IMR-90 (cell line): Measurements from ENCODE around the gene CCNQ. TPM values are rescaled to one million over a fixed set of nuclear protein-coding genes. Genes with fewer than 3 reads are reported as not detected.

ENCODE experiments used
- ATAC-seq: fragments of 200-7000 bp; cut with Tn5 transposase; 2 replicates; pipeline ENCODE4 v1.9.1; 2020; ENCODE audit warnings: low read depth, mild to moderate bottlenecking, moderate library complexity
- BruUV-seq: library from RNA; stranded (reverse); fragments of 400-500 nt; replicated peaks from 2 replicates; lab custom pipeline; 2021; lab: Mats Ljungman, UMichigan
- CTCF ChIA-PET: fragments of 300-600 bp; formaldehyde crosslinking; extraction: SDS; loops from one replicate; lab custom pipeline; 2021; ENCODE audit warnings: antibody characterized with exemption; lab: Yijun Ruan, JAX
- POLR2A ChIA-PET: fragments of 300-600 bp; sonication (Branson Sonifier 250); formaldehyde crosslinking; loops from one replicate; lab custom pipeline; 2022; ENCODE audit warnings: antibody characterized with exemption; ENCODE audit not compliant: unreplicated experiment; lab: Charles Lee
- DNase-seq: peaks from one replicate; pipeline ENCODE4 v3.0.0; 2013
- H2AFZ ChIP-seq: replicated peaks from 2 replicates; pipeline ENCODE3; 2013; ENCODE audit warnings: low read length, mild to moderate bottlenecking; ENCODE audit not compliant: poor library complexity
- H2AK5ac ChIP-seq: 2 replicates; pipeline ENCODE4 v1.6.1; 2013; ENCODE audit warnings: low read depth, low read length, inconsistent platforms
- H2AK9ac ChIP-seq: replicated peaks from 2 replicates; pipeline ENCODE3; 2013; ENCODE audit warnings: mild to moderate bottlenecking, low read depth, low read length, moderate library complexity; ENCODE audit not compliant: poor library complexity
- H2BK120ac ChIP-seq: 2 replicates; pipeline ENCODE4 v1.6.1; 2013; ENCODE audit warnings: low read depth, low read length, inconsistent platforms
- H2BK15ac ChIP-seq: 3 replicates; pipeline ENCODE4 v1.6.1; 2013; ENCODE audit warnings: low read depth, low read length, inconsistent platforms
- H2BK20ac ChIP-seq: 2 replicates; pipeline ENCODE4 v1.6.1; 2013; ENCODE audit warnings: low read depth, mild to moderate bottlenecking, inconsistent platforms, low read length, moderate library complexity
- H2BK5ac ChIP-seq: 2 replicates; pipeline ENCODE4 v1.6.1; 2013; ENCODE audit warnings: mild to moderate bottlenecking, low read depth, low read length, inconsistent platforms; ENCODE audit not compliant: poor library complexity, severe bottlenecking
- H3K14ac ChIP-seq: replicated peaks from 2 replicates; pipeline ENCODE4 v1.6.1; 2013; ENCODE audit warnings: low read depth, low read length, inconsistent platforms
- H3K18ac ChIP-seq: 2 replicates; pipeline ENCODE4 v1.6.1; 2013; ENCODE audit warnings: low read depth, low read length, control low read depth
- H3K23ac ChIP-seq: 2 replicates; pipeline ENCODE4 v1.6.1; 2013; ENCODE audit warnings: low read depth, low read length, inconsistent platforms
- H3K27ac ChIP-seq: 2 replicates; pipeline ENCODE4 v1.5.1; 2013; ENCODE audit warnings: mild to moderate bottlenecking, control low read depth, low read length; ENCODE audit not compliant: insufficient read depth
- H3K27me3 ChIP-seq: 2 replicates; pipeline ENCODE4 v1.6.1; 2013; ENCODE audit warnings: low read length; ENCODE audit not compliant: control insufficient read depth, insufficient read depth
- H3K36me3 ChIP-seq: 2 replicates; pipeline ENCODE4 v1.6.1; 2013; ENCODE audit warnings: low read length, mixed read lengths; ENCODE audit not compliant: control insufficient read depth, insufficient read depth
- H3K4ac ChIP-seq: 2 replicates; pipeline ENCODE4 v1.6.1; 2013; ENCODE audit warnings: low read depth, low read length, inconsistent platforms
- H3K4me1 ChIP-seq: 2 replicates; pipeline ENCODE4 v1.6.1; 2013; ENCODE audit warnings: low read length, mixed read lengths; ENCODE audit not compliant: control insufficient read depth, insufficient read depth
- H3K4me2 ChIP-seq: 2 replicates; pipeline ENCODE4 v1.6.1; 2013; ENCODE audit warnings: low read depth, mild to moderate bottlenecking, control low read depth, low read length, moderate library complexity
- H3K4me3 ChIP-seq: 2 replicates; pipeline ENCODE4 v1.5.1; 2013; ENCODE audit warnings: low read depth, mild to moderate bottlenecking, control low read depth, low read length, moderate library complexity; ENCODE audit not compliant: insufficient read depth
- H3K56ac ChIP-seq: 2 replicates; pipeline ENCODE4 v1.6.1; 2013; ENCODE audit warnings: low read length, inconsistent platforms; ENCODE audit not compliant: insufficient read depth; ENCODE audit errors: extremely low read depth
- H3K79me1 ChIP-seq, 2 experiments: 2 replicates each; pipeline ENCODE4 v1.6.1; 2013; ENCODE audit warnings: low read length in 2 of 2, inconsistent platforms in 1 of 2, low read depth in 1 of 2
- H3K9ac ChIP-seq: 2 replicates; pipeline ENCODE4 v1.6.1; 2013; ENCODE audit warnings: low read depth, low read length, control low read depth
- H3K9me1 ChIP-seq: 2 replicates; pipeline ENCODE4 v1.6.1; 2013; ENCODE audit warnings: low read length, inconsistent platforms; ENCODE audit not compliant: insufficient read depth
- H3K9me3 ChIP-seq: 2 replicates; pipeline ENCODE4 v1.6.1; 2013; ENCODE audit warnings: low read length; ENCODE audit not compliant: control insufficient read depth, insufficient read depth
- H4K20me1 ChIP-seq: 2 replicates; pipeline ENCODE4 v1.6.1; 2013; ENCODE audit warnings: low read length, inconsistent platforms; ENCODE audit not compliant: insufficient read depth
- H4K5ac ChIP-seq: 2 replicates; pipeline ENCODE4 v1.6.1; 2013; ENCODE audit warnings: mild to moderate bottlenecking, low read depth, low read length, control low read depth
- H4K8ac ChIP-seq, 2 experiments: 2 replicates each; pipeline ENCODE4 v1.6.1; 2013; ENCODE audit warnings: low read depth in 2 of 2, low read length in 2 of 2, control low read depth in 1 of 2, inconsistent platforms in 1 of 2
- H4K91ac ChIP-seq: 2 replicates; pipeline ENCODE4 v1.6.1; 2013; ENCODE audit warnings: low read depth, low read length, inconsistent platforms; ENCODE audit not compliant: insufficient read depth
- BHLHE40 ChIP-seq: fragments of 150-350 bp; IDR thresholded peaks from 2 replicates; pipeline ENCODE4 v1.6.1; 2016; ENCODE audit warnings: mild to moderate bottlenecking, low read depth, low read length
- CEBPB ChIP-seq: IDR thresholded peaks from 2 replicates; pipeline ENCODE4 v1.6.1; 2012; ENCODE audit warnings: low read depth, low read length, improper control_type of control experiment
- CHD1 ChIP-seq: IDR thresholded peaks from 2 replicates; pipeline ENCODE4 v1.6.1; 2012; ENCODE audit warnings: low read depth, low read length, improper control_type of control experiment
- ELK1 ChIP-seq: fragments of 150-350 bp; IDR thresholded peaks from 2 replicates; pipeline ENCODE4 v1.6.1; 2016; ENCODE audit warnings: low read depth, mild to moderate bottlenecking, low read length, moderate library complexity, borderline replicate concordance
- FOS ChIP-seq: fragments of 150-350 bp; IDR thresholded peaks from 2 replicates; pipeline ENCODE4 v1.6.1; 2016; ENCODE audit warnings: low read depth, low read length
- MAFK ChIP-seq: IDR thresholded peaks from 2 replicates; pipeline ENCODE4 v1.6.1; 2012; ENCODE audit warnings: low read depth, low read length, improper control_type of control experiment
- MAZ ChIP-seq: IDR thresholded peaks from 2 replicates; pipeline ENCODE4 v1.6.1; 2012; ENCODE audit warnings: low read depth, mild to moderate bottlenecking, low read length, improper control_type of control experiment, moderate library complexity, borderline replicate concordance
- MXI1 ChIP-seq: IDR thresholded peaks from 2 replicates; pipeline ENCODE4 v1.6.1; 2012; ENCODE audit warnings: low read depth, mild to moderate bottlenecking, low read length, moderate library complexity, borderline replicate concordance
- NFE2L2 ChIP-seq: fragments of 150-350 bp; IDR thresholded peaks from 2 replicates; pipeline ENCODE4 v1.6.1; 2016; ENCODE audit warnings: low read depth, mild to moderate bottlenecking, low read length
- POLR2A ChIP-seq: IDR thresholded peaks from 2 replicates; pipeline ENCODE4 v1.6.1; 2012; ENCODE audit warnings: mild to moderate bottlenecking, low read depth, low read length
- RAD21 ChIP-seq: IDR thresholded peaks from 2 replicates; pipeline ENCODE4 v1.6.1; 2012; ENCODE audit warnings: low read length, improper control_type of control experiment
- RCOR1 ChIP-seq: IDR thresholded peaks from 2 replicates; pipeline ENCODE4 v1.6.1; 2012; ENCODE audit warnings: mild to moderate bottlenecking, low read length, improper control_type of control experiment; ENCODE audit not compliant: insufficient replicate concordance
- RFX5 ChIP-seq: IDR thresholded peaks from 2 replicates; pipeline ENCODE4 v1.8.0; 2012; ENCODE audit warnings: low read depth, mild to moderate bottlenecking, low read length, moderate library complexity
- SMC3 ChIP-seq: fragments of 150-350 bp; IDR thresholded peaks from 2 replicates; pipeline ENCODE4 v1.6.1; 2016; ENCODE audit warnings: low read depth, mild to moderate bottlenecking, antibody characterized with exemption, low read length, moderate library complexity
- USF2 ChIP-seq: fragments of 150-350 bp; IDR thresholded peaks from 2 replicates; pipeline ENCODE4 v1.6.1; 2017; ENCODE audit warnings: mild to moderate bottlenecking, antibody characterized with exemption, low read length, low read depth
- WGBS, 2 experiments: methylation state at CpG; one replicate each; pipeline versions ENCODE4 v1.1.5 to v1.1.7; 2013; ENCODE audit warnings: missing lambda C conversion rate in 2 of 2; ENCODE audit not compliant: insufficient read length in 1 of 2; ENCODE audit errors: extremely low coverage in 2 of 2; 5-methylcytosine and 5-hydroxymethylcytosine counted together
- dilution Hi-C: fragments of 300-500 bp; cut with HindIII; formaldehyde crosslinking; loops from one replicate; pipeline ENCODE4 v1.14.3; 2018; ENCODE audit warnings: low sequenced_read_pairs; ENCODE audit not compliant: unreplicated experiment
- in situ Hi-C: fragments of 300-500 bp; cut with MboI; formaldehyde crosslinking; loops from 3 replicates; pipeline ENCODE4 v1.14.3; 2019; ENCODE audit warnings: low sequenced_read_pairs, inconsistent platforms, mixed read lengths
- intact Hi-C: fragments of 100-400 bp; cut with micrococcal nuclease; formaldehyde crosslinking; loops from 2 replicates; pipeline ENCODE4 v1.10.0; 2022
- polyA plus RNA-seq, 3 experiments: library from polyadenylated mRNA; depleted of rRNA; stranded (reverse); fragments of >200 nt; gene quantifications; 2 replicates each; pipeline ENCODE4 v1.2.3, GENCODE V29; 2012; ENCODE audit warnings: low replicate concordance in 1 of 3
- total RNA-seq: library from RNA; depleted of rRNA; stranded (reverse); fragments of >200 nt; gene quantifications from 2 replicates; pipeline ENCODE4 v1.2.3, GENCODE V29; 2012
- TF ChIP-seq, protein P1 (sequence below): conservative IDR thresholded peaks from 2 replicates; pipeline ENCODE4 v1.5.1; 2012; ENCODE audit warnings: mild to moderate bottlenecking, low read depth, low read length, improper control_type of control experiment

The CCNQ gene
- total and polyA plus RNA-seq, 2 of the 4 experiments (the other 2 are of a cell fraction), result 27.6 to 35.2 TPM

DNA sequence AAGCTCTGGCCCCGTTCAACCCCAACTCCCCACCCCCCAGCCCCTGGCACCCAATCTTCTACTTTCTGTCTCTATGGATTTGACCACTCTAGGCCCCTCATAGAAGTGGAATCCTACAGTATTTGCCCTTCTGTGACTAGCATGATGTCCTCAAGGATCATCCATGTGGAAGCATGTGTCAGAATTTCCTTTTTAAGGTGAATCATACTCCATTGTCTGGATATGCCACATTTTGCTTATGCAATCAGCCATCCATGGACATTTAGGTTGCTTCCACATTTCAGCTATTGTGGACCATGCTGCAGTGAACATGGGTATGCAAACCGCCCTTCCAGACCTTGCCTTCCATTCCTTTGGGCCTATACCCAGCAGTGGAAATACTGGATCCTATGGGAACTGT is 15.5 kb downstream of the CCNQ start:
- no peaks in the 10 kb centered on the region for H3K4me1 ChIP-seq
- no peaks in the 10 kb centered on the region for H3K79me1 ChIP-seq
- ChIA-PET POLR2A (no interaction called here), CTCF (no interaction called here)
- H4K91ac ChIP-seq, result no peak overlapping the region
- H2BK120ac ChIP-seq, result no peak overlapping the region
- H3K9me1 ChIP-seq, result no peaks in the 10 kb centered on the region
- no peak overlapping the region for H3K27ac ChIP-seq
- H3K14ac ChIP-seq, result no peak overlapping the region
- no peak overlapping the region for H2AFZ ChIP-seq
- no CpG with 5 or more reads among the region's 2 CpGs for WGBS, 2 experiments
- no peak overlapping the region for H4K8ac ChIP-seq
- ATAC-seq (no peak), DNase-seq (no peak)
- no peak overlapping the region for H3K23ac ChIP-seq
- no peak overlapping the region for H2AK5ac ChIP-seq
- no peaks in the 10 kb centered on the region for H4K20me1 ChIP-seq
- H3K36me3 ChIP-seq, result peaks cover 8% of the 10 kb centered on the region
- no peaks in the 10 kb centered on the region for H3K9me3 ChIP-seq
- no peak overlapping the region for H4K5ac ChIP-seq
- no peaks in the 10 kb centered on the region; the same call in 1 of the 2 replicates for H3K27me3 ChIP-seq
- no peak overlapping the region for H3K4ac ChIP-seq
- no peak for TF ChIP-seq CHD1
- TF ChIP-seq, protein P1, sequence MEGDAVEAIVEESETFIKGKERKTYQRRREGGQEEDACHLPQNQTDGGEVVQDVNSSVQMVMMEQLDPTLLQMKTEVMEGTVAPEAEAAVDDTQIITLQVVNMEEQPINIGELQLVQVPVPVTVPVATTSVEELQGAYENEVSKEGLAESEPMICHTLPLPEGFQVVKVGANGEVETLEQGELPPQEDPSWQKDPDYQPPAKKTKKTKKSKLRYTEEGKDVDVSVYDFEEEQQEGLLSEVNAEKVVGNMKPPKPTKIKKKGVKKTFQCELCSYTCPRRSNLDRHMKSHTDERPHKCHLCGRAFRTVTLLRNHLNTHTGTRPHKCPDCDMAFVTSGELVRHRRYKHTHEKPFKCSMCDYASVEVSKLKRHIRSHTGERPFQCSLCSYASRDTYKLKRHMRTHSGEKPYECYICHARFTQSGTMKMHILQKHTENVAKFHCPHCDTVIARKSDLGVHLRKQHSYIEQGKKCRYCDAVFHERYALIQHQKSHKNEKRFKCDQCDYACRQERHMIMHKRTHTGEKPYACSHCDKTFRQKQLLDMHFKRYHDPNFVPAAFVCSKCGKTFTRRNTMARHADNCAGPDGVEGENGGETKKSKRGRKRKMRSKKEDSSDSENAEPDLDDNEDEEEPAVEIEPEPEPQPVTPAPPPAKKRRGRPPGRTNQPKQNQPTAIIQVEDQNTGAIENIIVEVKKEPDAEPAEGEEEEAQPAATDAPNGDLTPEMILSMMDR, result no peak
- TF ChIP-seq ELK1, result no peak
- no peak for TF ChIP-seq SMC3
- TF ChIP-seq FOS, result no peak
- TF ChIP-seq MAFK, result no peak
- TF ChIP-seq RCOR1, result no peak
- TF ChIP-seq CEBPB, result no peak
- TF ChIP-seq BHLHE40, result no peak
- no peak for TF ChIP-seq MAZ
- no peak for TF ChIP-seq USF2
- no peak for TF ChIP-seq POLR2A
- no peak for TF ChIP-seq RFX5
- no peak for TF ChIP-seq RAD21
- TF ChIP-seq NFE2L2, result no peak
- TF ChIP-seq MXI1, result no peak
- H3K4me3 ChIP-seq, result no peak overlapping the region
- no peak overlapping the region for H2BK20ac ChIP-seq
- no peak overlapping the region for H3K4me2 ChIP-seq
- intact Hi-C loops (no loop called here), in situ Hi-C loops (no loop called here), dilution Hi-C loops (no loop called here)
- H3K9ac ChIP-seq, result no peak overlapping the region
- no peak overlapping the region for H2BK15ac ChIP-seq
- H3K56ac ChIP-seq, result no peak overlapping the region
- H2BK5ac ChIP-seq, result no peak overlapping the region
- no TSS peak for BruUV-seq
- H2AK9ac ChIP-seq, result no peak overlapping the region
- no peak overlapping the region for H3K18ac ChIP-seq
